CD4-positive, alpha-beta T cell treated with Interleukin-6 for 4 hours (primary cell): ENCODE measurements around the gene LRRC8B.
"Not testable (repeated sequence)": the region's sequence is repeated elsewhere in the genome, so short reads cannot be mapped to it uniquely, and the experiment has no call there.

Experiments
- DNase-seq: peaks from one replicate; pipeline ENCODE4 v3.0.0-alpha.2; 2020; ENCODE audit warnings: mixed read lengths

LRRC8B gene

GRCh38 chr1:89609781-89610456, 85.3 kb downstream of the LRRC8B start:
- peak; percentile 58 for DNase-seq

GRCh38 chr1:89610457-89611011, 85.9 kb downstream of the LRRC8B start:
- DNase-seq: peak; percentile 69

GRCh38 chr1:89611721-89612120, 87.1 kb downstream of the LRRC8B start:
- DNase-seq: no peak

GRCh38 chr1:89613928-89614327, 89.3 kb downstream of the LRRC8B start:
- no peak for DNase-seq

- DNase-seq: peak; percentile 52
Observed at GRCh38 chr1:89615676-89616598, 91.3 kb downstream of the LRRC8B start.

GRCh38 chr1:89616844-89617627, 92.4 kb downstream of the LRRC8B start:
- no peak for DNase-seq

- no peak for DNase-seq
Observed at GRCh38 chr1:89620664-89621063, 96.0 kb downstream of the LRRC8B start.

GRCh38 chr1:89622895-89623294, 98.3 kb downstream of the LRRC8B start:
- DNase-seq: peak; percentile 24

GRCh38 chr1:89624314-89624713, 99.7 kb downstream of the LRRC8B start:
- DNase-seq: no peak

GRCh38 chr1:89624715-89625323, 100.2 kb downstream of the LRRC8B start:
- no peak for DNase-seq

- DNase-seq: no peak
Observed at GRCh38 chr1:89627596-89627962, 103.0 kb downstream of the LRRC8B start.

GRCh38 chr1:89629146-89629545, 104.5 kb downstream of the LRRC8B start:
- DNase-seq: no peak

GRCh38 chr1:89629600-89629999, 105.0 kb downstream of the LRRC8B start:
- DNase-seq: not testable (repeated sequence)

GRCh38 chr1:89630048-89630447, 105.4 kb downstream of the LRRC8B start:
- no peak for DNase-seq

GRCh38 chr1:89631816-89632656, 107.4 kb downstream of the LRRC8B start:
- DNase-seq: no peak

- peak; percentile 88 for DNase-seq
Observed at GRCh38 chr1:89632657-89633247, 108.1 kb downstream of the LRRC8B start, which contains the start of gene LRRC8C. Gene LRRC8C (plus strand): TSS chr1:89633120. CDS start chr1:89686474, 53,354 bp downstream.

- DNase-seq: peak; percentile 69
Observed at GRCh38 chr1:89633248-89633799, 108.7 kb downstream of the LRRC8B start.

- DNase-seq: peak; percentile 33
Observed at GRCh38 chr1:89633800-89634625, 109.4 kb downstream of the LRRC8B start.
